Measurements from ENCODE around the gene NES. TPM values are rescaled to one million over a fixed set of nuclear protein-coding genes. Genes with fewer than 3 reads are reported as not detected.

Gene NES
- total RNA-seq, 1 experiment from 2014 or later: 168 TPM

DNA sequence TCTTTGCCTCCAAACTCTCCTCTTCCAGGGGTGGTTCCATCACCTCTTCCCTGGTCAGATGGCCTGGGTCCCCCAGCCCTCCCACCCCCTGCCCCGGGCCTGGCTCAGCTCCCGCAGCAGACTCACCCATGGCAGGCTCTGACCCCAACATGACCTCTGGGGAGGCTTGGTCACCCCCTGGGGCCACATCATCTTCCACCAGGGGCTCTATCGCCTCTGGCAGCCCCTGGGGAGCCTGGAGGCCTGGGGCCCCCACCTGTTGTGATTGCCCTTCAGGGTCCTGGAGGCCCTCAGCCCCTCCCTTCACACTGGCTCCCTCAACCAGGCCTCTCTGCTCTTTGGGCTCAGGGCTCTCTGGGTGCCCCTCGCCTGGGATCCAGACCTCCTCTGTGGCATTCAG lies 6.4 kb downstream of the NES start:
- Histone ChIP-seq H3K4me2 (ENCODE audit: insufficient read depth, insufficient read length, low read length) (no peak overlapping the region), H3K79me2 (ENCODE audit: insufficient read depth, low read length) (peaks cover 4% of the 10 kb centered on the region; the same call in 1 of the 2 replicates), H3K27me3 (ENCODE audit: insufficient read depth, low read length) (no peaks in the 10 kb centered on the region), H4K8ac (replicated peaks; ENCODE audit: insufficient read length, low read depth, low read length) (no peak overlapping the region), H2AK5ac (ENCODE audit: insufficient read length, low read length) (no peak overlapping the region), H3K4ac (ENCODE audit: low read depth, low read length) (no peak overlapping the region), H4K91ac (ENCODE audit: insufficient read length, low read depth, low read length) (no peak overlapping the region), H2BK5ac (ENCODE audit: insufficient read length, low read length) (no peak overlapping the region), H2BK120ac (ENCODE audit: low read depth, low read length, poor library complexity, severe bottlenecking) (no peak overlapping the region), H3T11ph (ENCODE audit: low read length) (no peak overlapping the region), H3K23me2 (ENCODE audit: insufficient read length, low read depth, low read length, poor library complexity, severe bottlenecking) (peaks cover 5% of the 10 kb centered on the region), H2BK12ac (ENCODE audit: insufficient read length, low read depth, low read length) (no peak overlapping the region), H4K5ac (ENCODE audit: insufficient read length, low read depth, low read length) (no peak overlapping the region), H2BK20ac (ENCODE audit: low read depth, low read length, poor library complexity, severe bottlenecking) (no peak overlapping the region), H3K79me1 (ENCODE audit: insufficient read depth, low read depth, low read length, poor library complexity, severe bottlenecking) (peaks cover 8% of the 10 kb centered on the region), H3K27ac (ENCODE audit: insufficient read length, low read depth, low read length) (no peak overlapping the region), H3K9ac (ENCODE audit: extremely low read depth, insufficient read length, low read length) (no peak overlapping the region), H2AFZ (ENCODE audit: low read length) (no peak overlapping the region), H3K9me3 (ENCODE audit: control insufficient read depth, low read depth, low read length) (no peaks in the 10 kb centered on the region), H3K14ac (ENCODE audit: insufficient read depth, low read length) (no peak overlapping the region), H4K20me1 (ENCODE audit: control insufficient read depth, insufficient read depth, insufficient read length) (no peaks in the 10 kb centered on the region), H3K23ac (ENCODE audit: insufficient read length, low read depth, low read length) (no peak overlapping the region), H3K4me1 (ENCODE audit: insufficient read depth, low read length) (peaks cover 31% of the 10 kb centered on the region; the same call in 1 of the 2 replicates), H2BK15ac (ENCODE audit: low read depth, low read length) (no peak overlapping the region), H3K18ac (ENCODE audit: insufficient read length, low read depth, low read length) (no peak overlapping the region), H3K56ac (ENCODE audit: insufficient read length, low read depth, low read length) (no peak overlapping the region)
- DNase-seq: no peak
- Mint-ChIP-seq H3K4me1 (peaks cover 84 to 95% of the 10 kb centered on the region in 2 experiments), H3K27me3 (ENCODE audit: low read depth) (no peaks in the 10 kb centered on the region; the same call in 1 of the 2 replicates), H3K27ac (peak overlapping the region; percentile 76 to 92 (median 87); a peak in 5 of 7 replicates), H3K36me3 (ENCODE audit: insufficient read depth in 1 of 3, low read depth in 3 of 3) (peaks cover 35 to 48% (median 38%) of the 10 kb centered on the region in 3 experiments), H3K4me3 (0 out of 5 replicates have a peak overlapping the region, but pooled peaks of 1 of the 2 experiments have one; percentile 23), H3K9me3 (peaks cover 2 to 3% of the 10 kb centered on the region in 2 experiments; a peak in 3 of 5 replicates)
- no CpG with 5 or more reads among the region's 4 CpGs for WGBS (ENCODE audit: extremely low coverage, insufficient read length, low lambda C conversion rate)
- TF ChIP-seq CTCF (conservative IDR thresholded peaks at IDR 0.05): no peak

Data from H9 (cell line).